Uterus (tissue), 4 donors: ENCODE results near the gene ATP8A2. TPM values are rescaled to one million over a fixed set of nuclear protein-coding genes. Genes with fewer than 3 reads are reported as not detected.
"Not testable (repeated sequence)": the region's sequence is repeated elsewhere in the genome, so short reads cannot be mapped to it uniquely, and the experiment has no call there.

Source experiments
- DNase-seq, 2 donors: peaks; one replicate each; pipeline ENCODE4 v3.0.0-alpha.2; 2019 to 2020
- H3K27ac ChIP-seq, 2 donors: fragments of 200-600 bp; sonication (generic); 1 replicate in 1 of 2; 2 replicates in 1 of 2; pipeline ENCODE4 v1.5.1; 2016 to 2018
- H3K27me3 ChIP-seq, 2 donors: fragments of 200-600 bp; sonication (generic); one replicate each; pipeline ENCODE4 v1.5.1; 2018 to 2019; ENCODE audit warnings: control low read depth in 1 of 2
- H3K36me3 ChIP-seq, 2 donors: fragments of 200-600 bp; sonication (generic); one replicate each; pipeline ENCODE4 v1.5.1; 2019; ENCODE audit warnings: control low read depth in 1 of 2
- H3K4me1 ChIP-seq, 2 donors: fragments of 200-600 bp; sonication (generic); one replicate each; pipeline ENCODE4 v1.5.1; 2018 to 2019; ENCODE audit warnings: control low read depth in 1 of 2
- H3K4me3 ChIP-seq, 2 donors: fragments of 200-600 bp; sonication (generic); 1 replicate in 1 of 2; 2 replicates in 1 of 2; pipeline ENCODE4 v1.5.1; 2018 to 2019; ENCODE audit warnings: mild to moderate bottlenecking in 1 of 2
- H3K9me3 ChIP-seq, 2 donors: fragments of 200-600 bp; sonication (generic); one replicate each; pipeline ENCODE4 v1.5.1; 2019; ENCODE audit warnings: control low read depth in 1 of 2
- CTCF ChIP-seq, 4 experiments: fragments of 200-600 bp in 2 of 4; fragments of 450-650 bp in 2 of 4; sonication (generic) in 2 of 4; IDR thresholded peaks; one replicate each; pipeline ENCODE4 v1.5.1; 2016 to 2019; ENCODE audit warnings: antibody characterized with exemption in 4 of 4, mild to moderate bottlenecking in 2 of 4, moderate library complexity in 1 of 4
- POLR2A ChIP-seq, 2 donors: fragments of 450-650 bp; IDR thresholded peaks; one replicate each; pipeline ENCODE4 v1.6.1; 2016; ENCODE audit warnings: antibody characterized with exemption in 2 of 2, mild to moderate bottlenecking in 1 of 2, moderate library complexity in 1 of 2
- intact Hi-C: fragments of 100-400 bp; cut with DNase I; formaldehyde crosslinking; loops from one replicate; pipeline ENCODE4 v1.15.1; 2023; ENCODE audit warnings: low total_unique reads
- total RNA-seq, 4 donors: library from RNA; depleted of rRNA in 3 of 4; stranded (reverse); fragments of >200 nt in 3 of 4; gene quantifications; one replicate each; pipeline versions ENCODE4 v1.1.0 to v1.2.4, GENCODE V29; 2014 to 2023
- donor health status: DM: yes; HTN: yes; CAD: no.

Gene ATP8A2
- total RNA-seq, 4 donors from 2014 or later, result 0.64 to 21.4 TPM; not detected in 2

DNA sequence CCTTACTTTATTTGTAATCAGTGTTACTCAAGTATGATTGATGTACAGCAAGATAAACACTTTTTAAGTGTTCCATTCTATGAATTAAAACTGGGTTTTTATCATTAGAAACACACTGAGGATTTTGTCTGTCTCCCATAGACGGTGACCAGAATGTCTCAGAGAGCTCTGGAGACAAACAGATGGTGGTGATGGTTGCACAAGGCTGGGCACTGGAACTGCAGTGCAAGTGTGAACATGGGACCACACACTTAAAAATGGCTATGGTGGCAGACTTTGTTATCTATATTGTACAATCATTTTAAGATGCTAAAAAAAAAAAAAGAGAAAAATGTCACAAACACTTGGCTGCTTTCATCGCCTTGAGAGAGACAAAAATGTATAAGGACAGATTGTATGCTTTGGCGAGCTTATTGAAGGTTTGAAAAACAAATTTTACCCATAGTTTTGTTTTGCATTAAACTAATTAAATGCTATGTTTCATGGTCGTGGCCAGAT, 407.1 kb downstream of the ATP8A2 start:
- intact Hi-C loops, result no loop called here
- no peaks in the 10 kb centered on the region for H3K4me1 ChIP-seq
- no peak for DNase-seq
- H3K4me3 ChIP-seq, result no peak overlapping the region
- TF ChIP-seq CTCF (IDR thresholded peaks at IDR 0.05) (no peak), POLR2A (IDR thresholded peaks at IDR 0.05) (no peak)
- H3K27ac ChIP-seq, result no peak overlapping the region
- no peaks in the 10 kb centered on the region for H3K36me3 ChIP-seq
- no peaks in the 10 kb centered on the region for H3K27me3 ChIP-seq
- no peaks in the 10 kb centered on the region for H3K9me3 ChIP-seq

DNA sequence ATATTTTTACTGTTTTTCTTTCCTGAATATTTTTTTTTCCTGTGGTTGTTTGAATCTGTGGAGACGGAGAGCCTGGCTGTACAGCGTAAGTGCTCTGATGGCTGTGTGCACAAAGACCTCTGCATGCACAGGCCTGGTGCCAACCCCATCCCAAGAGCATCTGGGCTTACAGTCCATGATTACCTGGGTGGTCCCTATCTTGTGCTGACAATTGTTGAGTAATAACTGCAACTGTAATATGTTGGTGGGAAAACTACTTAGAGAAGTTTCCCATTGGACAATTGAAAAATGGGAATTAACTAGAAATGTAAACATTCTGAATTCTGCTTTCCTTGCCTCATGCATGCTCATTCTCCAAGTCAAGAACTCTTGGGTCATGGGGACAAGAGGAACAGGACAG, 411.3 kb downstream of the ATP8A2 start:
- H3K36me3 ChIP-seq, result no peaks in the 10 kb centered on the region
- DNase-seq, result no peak
- no peak for TF ChIP-seq CTCF (IDR thresholded peaks at IDR 0.05)
- TF ChIP-seq POLR2A (IDR thresholded peaks at IDR 0.05), result no peak
- H3K27me3 ChIP-seq, result no peaks in the 10 kb centered on the region
- no peak overlapping the region for H3K4me3 ChIP-seq
- H3K9me3 ChIP-seq, result no peaks in the 10 kb centered on the region
- no peaks in the 10 kb centered on the region for H3K4me1 ChIP-seq
- intact Hi-C loops, result no loop called here
- H3K27ac ChIP-seq, result no peak overlapping the region

- Histone ChIP-seq H3K36me3 (no peaks in the 10 kb centered on the region), H3K27me3 (no peaks in the 10 kb centered on the region), H3K4me3 (no peak overlapping the region), H3K27ac (no peak overlapping the region), H3K4me1 (no peaks in the 10 kb centered on the region), H3K9me3 (no peaks in the 10 kb centered on the region)
- TF ChIP-seq CTCF (IDR thresholded peaks at IDR 0.05), result no peak
- TF ChIP-seq POLR2A (IDR thresholded peaks at IDR 0.05), result no peak
- intact Hi-C loops, result no loop called here
- DNase-seq, result no peak
Measured at GRCh38 chr13:25783601-25784024, 411.8 kb downstream of the ATP8A2 start.

- no peak overlapping the region for H3K4me3 ChIP-seq
- no peaks in the 10 kb centered on the region for H3K9me3 ChIP-seq
- H3K27me3 ChIP-seq, result no peaks in the 10 kb centered on the region
- no peak for DNase-seq
- TF ChIP-seq POLR2A (IDR thresholded peaks at IDR 0.05) (no peak), CTCF (IDR thresholded peaks at IDR 0.05) (no peak)
- H3K27ac ChIP-seq, result no peak overlapping the region
- H3K4me1 ChIP-seq, result no peaks in the 10 kb centered on the region
- intact Hi-C loops, result no loop called here
- no peaks in the 10 kb centered on the region for H3K36me3 ChIP-seq
Measured at GRCh38 chr13:25784119-25784518, 412.3 kb downstream of the ATP8A2 start.

GRCh38 chr13:25790137-25790536, 418.4 kb downstream of the ATP8A2 start:
- H3K4me3 ChIP-seq, H3K4me1 ChIP-seq, H3K27me3 ChIP-seq, H3K27ac ChIP-seq, H3K36me3 ChIP-seq, intact Hi-C loops, H3K9me3 ChIP-seq, DNase-seq: not testable (repeated sequence)

DNA sequence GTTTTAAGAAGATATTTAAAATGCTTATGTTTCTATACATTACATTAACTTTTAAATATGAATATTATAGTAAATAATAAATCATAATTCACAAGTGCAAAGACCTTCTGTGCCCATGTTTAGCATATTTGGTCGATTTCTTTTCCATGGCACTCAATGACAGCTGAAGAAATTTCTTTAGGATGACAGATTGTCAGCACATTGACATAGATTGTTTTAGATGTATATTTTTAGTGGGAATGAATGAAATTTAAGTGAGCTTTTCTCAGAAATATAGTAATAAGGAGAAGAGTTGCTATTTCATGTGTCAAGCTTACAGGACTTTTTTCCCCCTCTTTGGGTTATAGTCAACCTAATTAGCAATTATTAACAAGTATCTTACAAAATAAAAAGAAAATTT, 423.5 kb downstream of the ATP8A2 start:
- Histone ChIP-seq H3K36me3 (no peaks in the 10 kb centered on the region), H3K27me3 (no peaks in the 10 kb centered on the region), H3K4me3 (no peak overlapping the region), H3K27ac (no peak overlapping the region), H3K9me3 (no peaks in the 10 kb centered on the region), H3K4me1 (no peaks in the 10 kb centered on the region)
- TF ChIP-seq POLR2A (IDR thresholded peaks at IDR 0.05) (no peak), CTCF (IDR thresholded peaks at IDR 0.05) (no peak)
- intact Hi-C loops, result no loop called here
- DNase-seq, result no peak
